Right ventricle myocardium superior (tissue), 1 donor: ENCODE data around the gene HSPB6. TPM values are rescaled to one million over a fixed set of nuclear protein-coding genes. Genes with fewer than 3 reads are reported as not detected.
"Not testable (repeated sequence)": the region's sequence is repeated elsewhere in the genome, so short reads cannot be mapped to it uniquely, and the experiment has no call there.

Source experiments
- ATAC-seq: fragments of 200-7000 bp; cut with Tn5 transposase; one replicate; pipeline ENCODE4 v1.9.1; 2020; ENCODE audit warnings: mild to moderate bottlenecking; ENCODE audit not compliant: poor library complexity
- DNase-seq: peaks from one replicate; pipeline ENCODE4 v3.0.0-alpha.2; 2020
- intact Hi-C: fragments of 100-400 bp; cut with DNase I; formaldehyde crosslinking; loops from one replicate; pipeline ENCODE4 v1.11.2; 2022
- total RNA-seq: library from RNA; stranded (reverse); fragmentation: NEBNext Ultra II Directional; extraction: Animal tissue kit (Norgen Biotek cat#: 25700); gene quantifications from one replicate; pipeline ENCODE4 v1.2.1, GENCODE V29; 2021
- donor health status: DM: no; HTN: yes; CAD: no; lungs with severe emphysema.

Gene HSPB6
- total RNA-seq, 1 donor from 2014 or later: 570 TPM

- DNase-seq: no peak
- intact Hi-C loops: no loop called here
- no peak for ATAC-seq
Observed at GRCh38 chr19:35773020-35773806, 16.4 kb upstream of the HSPB6 start.

GRCh38 chr19:35772362-35772761, 15.5 kb upstream of the HSPB6 start:
- ATAC-seq, DNase-seq, intact Hi-C loops: not testable (repeated sequence)

GRCh38 chr19:35768082-35768421, 11.2 kb upstream of the HSPB6 start:
- ATAC-seq (no peak), DNase-seq (no peak)
- intact Hi-C loops: no loop called here

GRCh38 chr19:35767288-35768081, 10.7 kb upstream of the HSPB6 start:
- intact Hi-C loops: no loop called here
- ATAC-seq (peak; percentile 57), DNase-seq (no peak)

- DNase-seq (no peak), ATAC-seq (peak; percentile 12)
- intact Hi-C loops: no loop called here
Observed at GRCh38 chr19:35766571-35767104, 9.8 kb upstream of the HSPB6 start.

GRCh38 chr19:35764432-35765315, 7.8 kb upstream of the HSPB6 start:
- ATAC-seq (no peak), DNase-seq (no peak)
- intact Hi-C loops: no loop called here

GRCh38 chr19:35760711-35761349, 4.0 kb upstream of the HSPB6 start:
- intact Hi-C loops: no loop called here

GRCh38 chr19:35759697-35760096, 2.9 kb upstream of the HSPB6 start:
- intact Hi-C loops: loop anchor here (5.0 kb wide), 1 partner anchor 173 kb away; no protein-coding TSS in a partner anchor
- ATAC-seq (no peak), DNase-seq (peak; percentile 22)

More at GRCh38 chr19:35760711-35761349, 4.0 kb upstream of the HSPB6 start:
- DNase-seq: no peak
- no peak for ATAC-seq

- ATAC-seq (peak; percentile 76), DNase-seq (peak; percentile 99)
- intact Hi-C loops: loop anchor here (5.0 kb wide), 1 partner anchor 174 kb away; no protein-coding TSS in a partner anchor
Observed at GRCh38 chr19:35757749-35758608, 1.1 kb upstream of the HSPB6 start, which contains the start of gene PROSER3. TSS of gene PROSER3 (plus strand) at chr19:35758176. CDS start at chr19:35758216, 40 bp downstream.

- ATAC-seq (peak; percentile 52), DNase-seq (peak; percentile 94)
- intact Hi-C loops: loop anchor here (5.0 kb wide), 1 partner anchor 175 kb away; no protein-coding TSS in a partner anchor
Observed at GRCh38 chr19:35757231-35757748, 461 bp upstream of the HSPB6 start.

GRCh38 chr19:35755550-35756376, 1.1 kb downstream of the HSPB6 start:
- ATAC-seq: peak; percentile 60
- intact Hi-C loops: loop anchor here (5.0 kb wide), 1 partner anchor 177 kb away; no protein-coding TSS in a partner anchor
- DNase-seq: peak; percentile 94

GRCh38 chr19:35755131-35755549, 1.7 kb downstream of the HSPB6 start:
- DNase-seq: no peak
- intact Hi-C loops: loop anchor here (5.0 kb wide), 1 partner anchor 177 kb away; no protein-coding TSS in a partner anchor
- no peak for ATAC-seq

GRCh38 chr19:35754370-35755130, 2.3 kb downstream of the HSPB6 start:
- DNase-seq (peak; percentile 46), ATAC-seq (no peak)
- intact Hi-C loops: loop anchor here (5.0 kb wide), 1 partner anchor 178 kb away; no protein-coding TSS in a partner anchor

- DNase-seq (peak; percentile 51), ATAC-seq (no peak)
- intact Hi-C loops: no loop called here
Observed at GRCh38 chr19:35753634-35754369, 3.0 kb downstream of the HSPB6 start.
